ENCODE results near the gene MAP1LC3A.

MAP1LC3A gene

GRCh38 chr20:34570859-34571306 is 12.4 kb downstream of the MAP1LC3A start:
- no peak overlapping the region for H3K4me3 ChIP-seq (ENCODE audit: low read depth, low read length)
- TF ChIP-seq, protein P1, sequence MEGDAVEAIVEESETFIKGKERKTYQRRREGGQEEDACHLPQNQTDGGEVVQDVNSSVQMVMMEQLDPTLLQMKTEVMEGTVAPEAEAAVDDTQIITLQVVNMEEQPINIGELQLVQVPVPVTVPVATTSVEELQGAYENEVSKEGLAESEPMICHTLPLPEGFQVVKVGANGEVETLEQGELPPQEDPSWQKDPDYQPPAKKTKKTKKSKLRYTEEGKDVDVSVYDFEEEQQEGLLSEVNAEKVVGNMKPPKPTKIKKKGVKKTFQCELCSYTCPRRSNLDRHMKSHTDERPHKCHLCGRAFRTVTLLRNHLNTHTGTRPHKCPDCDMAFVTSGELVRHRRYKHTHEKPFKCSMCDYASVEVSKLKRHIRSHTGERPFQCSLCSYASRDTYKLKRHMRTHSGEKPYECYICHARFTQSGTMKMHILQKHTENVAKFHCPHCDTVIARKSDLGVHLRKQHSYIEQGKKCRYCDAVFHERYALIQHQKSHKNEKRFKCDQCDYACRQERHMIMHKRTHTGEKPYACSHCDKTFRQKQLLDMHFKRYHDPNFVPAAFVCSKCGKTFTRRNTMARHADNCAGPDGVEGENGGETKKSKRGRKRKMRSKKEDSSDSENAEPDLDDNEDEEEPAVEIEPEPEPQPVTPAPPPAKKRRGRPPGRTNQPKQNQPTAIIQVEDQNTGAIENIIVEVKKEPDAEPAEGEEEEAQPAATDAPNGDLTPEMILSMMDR (IDR thresholded peaks at IDR 0.05; ENCODE audit: low read depth, low read length), result no peak

GRCh38 chr20:34571753-34572152 is 13.2 kb downstream of the MAP1LC3A start:
- TF ChIP-seq, protein P1 (IDR thresholded peaks at IDR 0.05; ENCODE audit: low read depth, low read length), result no peak
- H3K4me3 ChIP-seq (ENCODE audit: low read depth, low read length), result no peak overlapping the region

- H3K4me3 ChIP-seq (ENCODE audit: low read depth, low read length), result no peak overlapping the region
- TF ChIP-seq, protein P1 (IDR thresholded peaks at IDR 0.05; ENCODE audit: low read depth, low read length), result no peak
Measured at GRCh38 chr20:34573541-34574300, 15.2 kb downstream of the MAP1LC3A start.

DNA sequence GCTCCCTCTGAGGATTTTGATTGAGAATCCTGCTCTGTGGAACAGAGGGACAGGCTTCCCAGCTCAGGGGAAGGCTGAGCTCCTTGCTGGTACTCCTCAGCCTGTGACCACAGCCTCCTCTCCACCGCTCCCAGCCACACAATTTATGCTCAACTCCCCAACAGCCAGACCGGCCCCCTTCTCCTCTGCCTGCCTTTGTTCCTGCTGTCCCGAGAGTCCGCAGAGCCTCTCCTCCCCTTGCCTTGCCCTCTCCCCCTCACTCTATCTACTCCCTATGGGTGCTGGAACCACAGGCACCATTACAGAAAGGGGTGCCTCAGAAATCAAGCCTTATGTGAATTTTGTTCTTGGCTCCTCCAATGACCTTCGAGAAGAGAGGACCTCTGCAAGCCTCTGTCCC is 15.9 kb downstream of the MAP1LC3A start:
- TF ChIP-seq, protein P1 (IDR thresholded peaks at IDR 0.05; ENCODE audit: low read depth, low read length), result no peak
- no peak overlapping the region for H3K4me3 ChIP-seq (ENCODE audit: low read depth, low read length)

- no peak overlapping the region for H3K4me3 ChIP-seq (ENCODE audit: low read depth, low read length)
- TF ChIP-seq, protein P1 (IDR thresholded peaks at IDR 0.05; ENCODE audit: low read depth, low read length), result no peak
Measured at GRCh38 chr20:34574861-34575260, 16.3 kb downstream of the MAP1LC3A start.

DNA sequence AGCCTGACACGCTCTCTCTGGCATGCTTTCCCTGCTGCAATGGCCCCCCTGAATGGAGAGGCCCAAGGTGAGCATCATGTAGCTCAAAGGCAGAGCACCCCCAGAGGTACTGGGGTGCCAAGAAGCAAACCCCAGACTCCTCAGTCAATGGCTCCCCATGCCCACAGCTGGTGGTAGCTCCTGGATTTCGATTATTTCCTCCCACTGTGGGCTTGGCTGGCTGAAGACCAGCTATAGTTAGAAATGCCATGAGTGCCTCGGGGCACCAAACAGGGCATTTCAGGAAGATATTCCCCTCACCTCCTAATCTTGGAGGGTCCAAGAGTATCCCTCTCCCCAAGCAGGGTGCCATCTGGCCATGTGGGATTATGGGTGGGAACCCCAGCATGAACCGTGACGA is 16.8 kb downstream of the MAP1LC3A start:
- TF ChIP-seq, protein P1 (IDR thresholded peaks at IDR 0.05; ENCODE audit: low read depth, low read length), result no peak
- H3K4me3 ChIP-seq (ENCODE audit: low read depth, low read length), result no peak overlapping the region

GRCh38 chr20:34575756-34576155 is 17.2 kb downstream of the MAP1LC3A start:
- TF ChIP-seq, protein P1 (IDR thresholded peaks at IDR 0.05; ENCODE audit: low read depth, low read length), result no peak
- no peak overlapping the region for H3K4me3 ChIP-seq (ENCODE audit: low read depth, low read length)
